Measurements from ENCODE around the gene NFX1. TPM values are rescaled to one million over a fixed set of nuclear protein-coding genes. Genes with fewer than 3 reads are reported as not detected.

Gene NFX1
- 14.2 TPM for total RNA-seq

- H3K27me3 ChIP-seq: no peaks in the 10 kb centered on the region
- peaks cover 9 to 18% of the 10 kb centered on the region in 2 donors for H3K36me3 ChIP-seq
- peak within 1 kb of the TSS; percentile 99 for H3K27ac ChIP-seq
- H3K4me3 ChIP-seq: peak within 1 kb of the TSS; percentile 83 to 95
- DNase-seq (ENCODE audit: low spot score in 2 of 2): peak; percentile 97 to 99
- H3K9me3 ChIP-seq: no peaks in the 10 kb centered on the region
- intact Hi-C loops (cut with DNase I): loop anchor here (1.0 to 10.0 kb wide), 4 partner anchors 26 to 524 kb away; partner anchors contain the start of genes BAG1, DNAJA1, NOL6 and UBE2R2
- peaks cover 5 to 26% of the 10 kb centered on the region in 2 donors for H3K4me1 ChIP-seq
- no peak for TF ChIP-seq CTCF (IDR thresholded peaks at IDR 0.05)
Observed at GRCh38 chr9:33290247-33291030, at the start of gene NFX1. NFX1 (plus strand) TSS chr9:33290516; CDS start chr9:33290573, 57 bp downstream.

- no peak for DNase-seq (ENCODE audit: low spot score in 2 of 2)
- no peak overlapping the region for H3K27ac ChIP-seq
- H3K27me3 ChIP-seq: no peaks in the 10 kb centered on the region
- no peak overlapping the region for H3K4me3 ChIP-seq
- intact Hi-C loops (cut with DNase I): no loop called here
- H3K36me3 ChIP-seq: no peaks in the 10 kb centered on the region
- H3K4me1 ChIP-seq: no peaks in the 10 kb centered on the region
- TF ChIP-seq CTCF (IDR thresholded peaks at IDR 0.05): no peak
- no peaks in the 10 kb centered on the region for H3K9me3 ChIP-seq
Observed at GRCh38 chr9:33241298-33241697, 49.0 kb upstream of the NFX1 start.

GRCh38 chr9:33242609-33243134 lies 47.6 kb upstream of the NFX1 start:
- H3K36me3 ChIP-seq: no peaks in the 10 kb centered on the region
- TF ChIP-seq CTCF (IDR thresholded peaks at IDR 0.05): no peak
- no peak overlapping the region for H3K4me3 ChIP-seq
- no peaks in the 10 kb centered on the region for H3K27me3 ChIP-seq
- H3K4me1 ChIP-seq: no peaks in the 10 kb centered on the region
- DNase-seq (ENCODE audit: low spot score in 2 of 2): no peak
- H3K9me3 ChIP-seq: no peaks in the 10 kb centered on the region
- no peak overlapping the region for H3K27ac ChIP-seq
- intact Hi-C loops (cut with DNase I): no loop called here

- H3K4me3 ChIP-seq: no peak overlapping the region
- H3K27me3 ChIP-seq: no peaks in the 10 kb centered on the region
- TF ChIP-seq CTCF (IDR thresholded peaks at IDR 0.05): no peak
- no peaks in the 10 kb centered on the region for H3K36me3 ChIP-seq
- intact Hi-C loops (cut with DNase I): no loop called here
- peak in 1 of 2 donors; percentile 27 for DNase-seq (ENCODE audit: low spot score in 2 of 2)
- no peaks in the 10 kb centered on the region for H3K4me1 ChIP-seq
- no peaks in the 10 kb centered on the region for H3K9me3 ChIP-seq
- H3K27ac ChIP-seq: no peak overlapping the region
Observed at GRCh38 chr9:33244137-33244784, 46.1 kb upstream of the NFX1 start.

GRCh38 chr9:33245341-33245740 lies 45.0 kb upstream of the NFX1 start:
- Histone ChIP-seq H3K4me3 (no peak overlapping the region), H3K4me1 (no peaks in the 10 kb centered on the region), H3K36me3 (peaks cover 0 to 2% of the 10 kb centered on the region in 2 donors), H3K27me3 (no peaks in the 10 kb centered on the region), H3K9me3 (no peaks in the 10 kb centered on the region), H3K27ac (no peak overlapping the region)
- DNase-seq (ENCODE audit: low spot score in 2 of 2): peak in 1 of 2 donors; percentile 51
- no peak for TF ChIP-seq CTCF (IDR thresholded peaks at IDR 0.05)
- intact Hi-C loops (cut with DNase I): no loop called here

Data from ascending aorta (tissue), 2 donors.